Body of pancreas (tissue), 4 donors: ENCODE data around the gene PROB1. TPM values are rescaled to one million over a fixed set of nuclear protein-coding genes. Genes with fewer than 3 reads are reported as not detected.

Source experiments
- ATAC-seq: fragments of 150-250 bp; one replicate; pipeline ENCODE4 v1.9.1; 2016
- DNase-seq, 4 donors: peaks; one replicate each; pipeline ENCODE4 v3.0.0-alpha.2; 2019
- H3K27ac ChIP-seq, 4 donors: fragments of 200-600 bp; sonication (generic); 1 replicate in 3 of 4; 2 replicates in 1 of 4; pipeline versions ENCODE4 v1.5.1 to v1.6.1; 2016 to 2019; ENCODE audit warnings: mild to moderate bottlenecking in 1 of 4, mixed read lengths in 1 of 4, moderate library complexity in 1 of 4
- H3K27me3 ChIP-seq, 2 donors: fragments of 200-600 bp; sonication (generic); one replicate each; pipeline ENCODE4 v1.6.0; 2016; ENCODE audit warnings: mild to moderate bottlenecking in 1 of 2
- H3K36me3 ChIP-seq, 2 donors: fragments of 200-600 bp; sonication (generic); replicated peaks in 1 of 2; 2 replicates each; pipeline ENCODE4 v1.5.1; 2016; ENCODE audit warnings: low read depth in 2 of 2; ENCODE audit not compliant: insufficient read depth in 1 of 2
- H3K4me1 ChIP-seq: fragments of 200-600 bp; sonication (generic); one replicate; pipeline ENCODE4 v1.6.0; 2016
- H3K4me3 ChIP-seq, 2 donors: fragments of 200-600 bp; sonication (generic); 1 replicate in 1 of 2; 2 replicates in 1 of 2; pipeline ENCODE4 v1.5.1; 2016 to 2019
- H3K9me3 ChIP-seq, 3 donors: fragments of 200-600 bp; sonication (generic); 1 replicate in 2 of 3; 2 replicates in 1 of 3; pipeline ENCODE4 v1.5.1; 2016
- POLR2A ChIP-seq, 3 donors: fragments of 450-650 bp; IDR thresholded peaks; one replicate each; pipeline ENCODE4 v1.6.1; 2016; ENCODE audit warnings: antibody characterized with exemption in 3 of 3, mild to moderate bottlenecking in 2 of 3
- WGBS, 2 donors: methylation state at CpG; one replicate each; pipeline ENCODE4 v1.1.5; 2017; 5-methylcytosine and 5-hydroxymethylcytosine counted together
- intact Hi-C: fragments of 100-400 bp; cut with DNase I; formaldehyde crosslinking; loops from one replicate; pipeline ENCODE4 v1.15.1; 2023
- total RNA-seq, 2 donors: library from RNA; depleted of rRNA; stranded (reverse); fragments of >200 nt; gene quantifications; one replicate each; pipeline ENCODE4 v1.1.0, GENCODE V29; 2016
- TF ChIP-seq, protein P1 (sequence below), 7 experiments: fragments of 450-650 bp in 4 of 7; fragments of 200-600 bp in 3 of 7; sonication (generic) in 3 of 7; IDR thresholded peaks; one replicate each; pipeline ENCODE4 v1.5.1; 2016 to 2019; ENCODE audit warnings: antibody characterized with exemption in 7 of 7

Gene PROB1
- total RNA-seq, 2 donors from 2014 or later = 0.52 to 1.3 TPM

- H3K27ac ChIP-seq = peak overlapping the region in 3 of 4 donors; percentile 88 to 99 (median 98)
- no peaks in the 10 kb centered on the region for H3K9me3 ChIP-seq
- 0 to 1% methylated on average over 16 of the region's 16 CpGs for WGBS, 2 donors
- H3K27me3 ChIP-seq = no peaks in the 10 kb centered on the region
- H3K4me1 ChIP-seq = peaks cover 24% of the 10 kb centered on the region
- intact Hi-C loops = no loop called here
- TF ChIP-seq, protein P1, sequence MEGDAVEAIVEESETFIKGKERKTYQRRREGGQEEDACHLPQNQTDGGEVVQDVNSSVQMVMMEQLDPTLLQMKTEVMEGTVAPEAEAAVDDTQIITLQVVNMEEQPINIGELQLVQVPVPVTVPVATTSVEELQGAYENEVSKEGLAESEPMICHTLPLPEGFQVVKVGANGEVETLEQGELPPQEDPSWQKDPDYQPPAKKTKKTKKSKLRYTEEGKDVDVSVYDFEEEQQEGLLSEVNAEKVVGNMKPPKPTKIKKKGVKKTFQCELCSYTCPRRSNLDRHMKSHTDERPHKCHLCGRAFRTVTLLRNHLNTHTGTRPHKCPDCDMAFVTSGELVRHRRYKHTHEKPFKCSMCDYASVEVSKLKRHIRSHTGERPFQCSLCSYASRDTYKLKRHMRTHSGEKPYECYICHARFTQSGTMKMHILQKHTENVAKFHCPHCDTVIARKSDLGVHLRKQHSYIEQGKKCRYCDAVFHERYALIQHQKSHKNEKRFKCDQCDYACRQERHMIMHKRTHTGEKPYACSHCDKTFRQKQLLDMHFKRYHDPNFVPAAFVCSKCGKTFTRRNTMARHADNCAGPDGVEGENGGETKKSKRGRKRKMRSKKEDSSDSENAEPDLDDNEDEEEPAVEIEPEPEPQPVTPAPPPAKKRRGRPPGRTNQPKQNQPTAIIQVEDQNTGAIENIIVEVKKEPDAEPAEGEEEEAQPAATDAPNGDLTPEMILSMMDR (IDR thresholded peaks at IDR 0.05) = no peak
- no peak for TF ChIP-seq POLR2A (IDR thresholded peaks at IDR 0.05)
- no peak for DNase-seq
- H3K4me3 ChIP-seq = peak overlapping the region; percentile 41 to 69
- no peaks in the 10 kb centered on the region for H3K36me3 ChIP-seq
- no peak for ATAC-seq
Observed at GRCh38 chr5:139342423-139342723, 52.5 kb downstream of the PROB1 start.

- TF ChIP-seq POLR2A (IDR thresholded peaks at IDR 0.05) = peak; percentile 82 to 97 (median 96)
- TF ChIP-seq, protein P1 (IDR thresholded peaks at IDR 0.05) = peak; percentile 71 to 91 (median 88)
- Histone ChIP-seq H3K9me3 (no peaks in the 10 kb centered on the region), H3K36me3 (no peaks in the 10 kb centered on the region), H3K4me1 (peaks cover 24% of the 10 kb centered on the region), H3K27me3 (no peaks in the 10 kb centered on the region), H3K27ac (peak within 1 kb of the TSS; percentile 88 to 99 (median 96)), H3K4me3 (peak within 1 kb of the TSS; percentile 41 to 69)
- 0 to 1% methylated on average over 38 to 66 of the region's 66 CpGs for WGBS, 2 donors
- ATAC-seq (peak; percentile 99), DNase-seq (peak; percentile 96 to 98 (median 98))
- intact Hi-C loops = no loop called here
Observed at GRCh38 chr5:139341689-139342422, 53.0 kb downstream of the PROB1 start, which contains the start of gene PAIP2. TSS of gene PAIP2 (plus strand) at chr5:139341854. CDS start at chr5:139363785, 21,931 bp downstream.

DNA sequence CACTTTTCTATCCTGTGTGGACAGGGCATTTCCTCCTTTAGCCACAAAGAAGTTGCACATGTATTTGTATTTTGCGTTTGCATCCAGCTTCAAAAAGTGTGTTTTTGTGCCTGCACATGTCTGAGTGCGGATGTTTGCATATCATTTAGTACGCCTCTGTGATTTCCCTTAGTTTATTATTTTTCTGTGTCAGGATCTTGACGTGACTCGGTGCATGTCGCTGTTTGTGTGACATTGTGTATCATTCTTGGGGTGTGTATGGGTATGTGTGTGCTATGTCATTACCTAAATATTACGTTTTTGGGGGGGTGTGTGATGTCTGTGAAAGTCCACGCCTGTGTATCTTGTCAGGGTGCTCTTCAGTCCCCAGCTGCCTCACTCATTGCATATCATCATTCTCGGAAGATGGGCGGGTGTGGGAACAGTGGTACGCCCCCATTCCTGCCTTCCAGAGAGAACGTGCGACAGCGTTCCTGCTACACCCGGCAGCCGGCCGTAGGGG, 53.7 kb downstream of the PROB1 start:
- H3K27ac ChIP-seq = peak overlapping the region in 3 of 4 donors; percentile 93 to 99 (median 98)
- ATAC-seq (no peak), DNase-seq (no peak)
- no peaks in the 10 kb centered on the region for H3K36me3 ChIP-seq
- H3K4me1 ChIP-seq = peaks cover 24% of the 10 kb centered on the region
- WGBS, 2 donors = 1 to 2% methylated on average over 13 to 17 of the region's 17 CpGs
- no peaks in the 10 kb centered on the region for H3K27me3 ChIP-seq
- TF ChIP-seq, protein P1 (IDR thresholded peaks at IDR 0.05) = no peak
- no peak for TF ChIP-seq POLR2A (IDR thresholded peaks at IDR 0.05)
- H3K4me3 ChIP-seq = peak overlapping the region in 1 of 2 donors; percentile 41
- H3K9me3 ChIP-seq = no peaks in the 10 kb centered on the region
- intact Hi-C loops = no loop called here

Other genes starting within 250 kb of the PROB1 start
- gene SIL1, start 196.7 kb downstream of the PROB1 start, total RNA-seq = 100 to 1,000 TPM in 1 of 2 donors, 10 to 100 TPM in 1; 57.6 to 124 TPM
- gene MATR3, start 101.4 kb downstream of the PROB1 start, total RNA-seq = 100 to 1,000 TPM in 1 of 2 donors, 10 to 100 TPM in 1; 99.2 to 160 TPM
- 10 to 100 TPM; 29.0 to 54.2 TPM for gene PAIP2, start 53.2 kb downstream of the PROB1 start, total RNA-seq
- gene SLC23A1, start 11.8 kb downstream of the PROB1 start, total RNA-seq = under 1 TPM; 0.66 to 0.78 TPM
- gene MZB1, start 5.2 kb downstream of the PROB1 start, total RNA-seq = 10 to 100 TPM in 1 of 2 donors, not detected in 1; 12.2 TPM
- 10 to 100 TPM in 1 of 2 donors, not detected in 1; 18.9 TPM for gene SPATA24, start 9.0 kb upstream of the PROB1 start, total RNA-seq
- gene DNAJC18, start 44.4 kb upstream of the PROB1 start, total RNA-seq = 1 to 10 TPM; 1.6 to 3.0 TPM
- 1 to 10 TPM; 2.6 to 6.2 TPM for gene ECSCR, start 67.6 kb upstream of the PROB1 start, total RNA-seq
- not detected for gene SMIM33, start 75.9 kb upstream of the PROB1 start, total RNA-seq
- gene STING1, start 87.7 kb upstream of the PROB1 start, total RNA-seq = 10 to 100 TPM in 1 of 2 donors, 1 to 10 TPM in 1; 6.7 to 24.4 TPM
- gene UBE2D2, start 166.2 kb upstream of the PROB1 start, total RNA-seq = 100 to 1,000 TPM in 1 of 2 donors, 10 to 100 TPM in 1; 38.9 to 102 TPM